GM21390 (cell line): ENCODE results near the gene TNIK.
"Not testable (repeated sequence)": the region's sequence is repeated elsewhere in the genome, so short reads cannot be mapped to it uniquely, and the experiment has no call there.

Source experiments
- ATAC-seq: cut with Tn5 transposase; IDR thresholded peaks from one replicate; pipeline ENCODE4 v1.9.1; 2021; ENCODE audit not compliant: unreplicated experiment

TNIK gene

DNA sequence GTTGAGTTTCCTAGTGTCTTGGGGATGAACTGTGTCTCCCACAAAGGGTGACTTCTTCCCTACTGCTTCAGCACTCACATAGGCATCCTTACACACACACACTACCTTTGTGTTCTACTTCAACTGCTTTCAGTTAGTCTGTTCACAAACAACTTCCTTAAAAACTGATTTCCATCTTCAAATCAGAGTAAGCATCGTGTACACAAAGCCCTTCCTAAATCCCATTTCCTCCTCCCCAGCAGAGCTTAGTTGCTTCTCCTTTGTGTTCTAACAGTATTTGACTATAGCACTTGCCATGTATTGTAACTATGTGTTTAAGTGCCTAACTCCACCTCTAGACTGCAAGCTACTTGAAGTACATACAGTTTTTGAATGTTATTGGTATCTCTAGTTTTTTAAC is 71.7 kb downstream of the TNIK start:
- ATAC-seq, result no peak

DNA sequence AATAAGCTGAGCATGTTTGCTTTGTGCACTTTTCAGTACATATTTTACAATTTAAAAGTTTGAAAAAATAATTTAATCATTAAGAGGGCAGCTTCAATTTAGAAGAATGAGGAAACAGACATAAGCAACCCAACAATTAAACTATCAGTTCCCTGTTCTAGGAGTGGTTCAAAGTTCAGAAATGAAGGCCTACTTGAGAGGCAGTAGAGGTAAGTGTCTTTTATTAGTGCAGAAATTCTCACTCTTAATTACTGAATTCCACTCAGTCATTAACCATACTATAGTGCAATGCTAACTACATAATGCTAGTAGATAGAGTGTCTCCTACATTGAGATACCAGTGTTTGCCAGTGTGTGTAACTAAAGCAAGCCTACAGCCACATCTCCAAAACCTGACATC is 73.1 kb downstream of the TNIK start:
- no peak for ATAC-seq

DNA sequence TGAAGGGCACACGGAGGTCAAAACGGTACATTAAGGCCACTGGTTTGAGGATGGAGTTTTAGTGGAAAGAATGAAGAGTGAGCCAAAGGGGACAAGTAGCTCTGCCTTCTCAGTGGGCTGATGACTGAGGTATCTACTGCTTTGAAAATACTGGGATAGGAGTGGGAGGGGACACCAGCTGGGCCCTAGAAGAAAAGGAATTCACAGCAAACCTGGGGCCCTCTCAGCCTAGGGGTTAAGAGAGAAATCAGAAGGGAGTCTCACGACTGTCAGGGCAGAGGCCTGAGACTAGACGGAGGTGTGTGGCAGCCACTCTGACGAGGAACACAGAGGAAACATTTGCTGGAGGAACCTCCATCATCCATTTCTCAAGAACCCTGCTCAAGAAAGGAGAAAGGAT is 75.1 kb downstream of the TNIK start:
- no peak for ATAC-seq

DNA sequence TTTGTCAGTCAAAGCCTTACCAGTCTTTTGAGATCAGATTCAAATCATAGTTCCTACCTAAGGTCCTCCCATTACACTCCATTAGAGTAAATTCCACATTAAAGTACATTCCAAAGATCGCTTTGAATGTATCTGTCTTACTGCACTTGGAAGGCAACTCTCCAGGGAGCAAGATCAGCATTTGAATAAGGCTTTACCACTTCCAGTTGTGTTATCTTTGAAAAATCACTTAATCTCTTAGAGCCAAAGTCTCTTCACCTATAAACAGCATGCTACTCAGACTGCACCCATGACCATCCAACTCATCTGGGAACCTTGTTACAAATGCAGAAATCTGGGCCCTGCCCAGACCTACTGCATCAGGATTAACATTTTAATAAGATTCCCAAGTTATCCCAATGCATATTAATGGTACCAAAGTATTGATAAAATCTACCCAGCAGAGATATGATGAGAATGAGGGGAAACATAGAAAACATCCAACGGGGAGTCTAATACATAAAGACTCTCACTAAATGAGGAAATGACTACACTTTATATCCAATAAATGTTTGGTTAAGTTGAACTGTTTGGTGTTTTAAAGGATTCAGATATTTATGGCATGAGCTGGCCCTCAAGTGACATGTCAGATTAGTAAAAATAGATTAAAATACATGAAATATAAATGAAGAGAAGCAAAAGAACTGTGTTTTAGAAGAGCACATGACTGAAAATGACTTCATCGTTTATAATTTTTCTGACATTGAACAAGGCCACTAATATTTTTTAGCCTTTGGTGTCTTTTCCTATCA is 75.9 kb downstream of the TNIK start:
- no peak for ATAC-seq

DNA sequence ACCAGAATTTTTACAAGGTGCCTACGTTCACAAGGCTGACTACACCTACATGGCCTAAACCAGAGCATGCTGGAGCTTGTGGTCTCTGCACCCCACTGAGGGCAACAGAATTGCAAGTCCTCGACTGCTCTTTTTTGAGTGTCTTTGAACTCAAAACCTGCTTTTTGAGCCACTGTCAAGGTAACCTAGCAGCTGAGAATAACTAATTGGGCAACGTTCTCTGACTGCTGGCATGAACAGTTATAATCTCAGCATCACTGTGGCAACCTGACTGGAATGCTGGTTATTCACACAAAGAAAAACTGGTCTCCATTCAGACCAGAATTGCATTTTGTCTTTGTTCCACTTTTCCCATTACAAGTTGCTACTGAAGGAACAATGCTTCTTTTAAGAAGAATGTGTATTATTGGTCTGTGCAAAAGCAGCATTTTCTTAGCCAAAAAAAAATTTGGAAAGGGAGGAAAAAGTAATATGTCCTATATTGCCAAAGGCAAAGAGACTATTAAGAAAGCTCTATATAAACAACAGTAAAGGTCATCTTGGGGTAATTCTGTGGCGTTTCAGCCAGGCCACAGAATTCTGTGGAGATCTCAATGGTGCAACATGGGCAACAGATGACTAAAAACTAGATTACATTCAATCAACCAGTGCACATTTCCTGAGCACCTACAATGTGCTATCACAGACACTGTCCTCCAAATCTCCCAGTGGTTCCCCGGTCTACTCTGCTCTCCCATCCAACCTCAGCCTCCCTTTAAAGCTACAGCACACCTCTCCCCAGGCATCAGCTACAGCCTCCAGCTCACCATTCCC is 76.8 kb downstream of the TNIK start:
- ATAC-seq, result peak; percentile 68

DNA sequence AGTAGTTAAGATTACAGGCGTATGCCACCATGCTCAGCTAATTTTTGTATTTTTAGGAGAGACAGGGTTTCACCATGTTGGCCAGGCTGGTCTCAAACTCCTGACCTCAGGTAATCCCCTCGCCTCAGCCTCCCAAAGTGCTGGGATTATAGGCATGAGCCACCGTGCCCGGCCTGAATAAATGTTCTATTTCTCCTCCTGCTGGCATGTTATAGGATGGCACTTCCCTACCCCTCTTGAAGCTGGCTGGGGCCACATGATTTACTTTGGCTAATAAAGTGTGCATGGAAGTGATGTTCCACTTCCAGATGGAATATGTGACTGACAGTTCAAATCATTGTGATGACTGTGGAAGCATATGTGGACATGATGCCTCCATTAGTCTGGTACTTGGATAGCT is 77.9 kb downstream of the TNIK start:
- not testable (repeated sequence) for ATAC-seq

DNA sequence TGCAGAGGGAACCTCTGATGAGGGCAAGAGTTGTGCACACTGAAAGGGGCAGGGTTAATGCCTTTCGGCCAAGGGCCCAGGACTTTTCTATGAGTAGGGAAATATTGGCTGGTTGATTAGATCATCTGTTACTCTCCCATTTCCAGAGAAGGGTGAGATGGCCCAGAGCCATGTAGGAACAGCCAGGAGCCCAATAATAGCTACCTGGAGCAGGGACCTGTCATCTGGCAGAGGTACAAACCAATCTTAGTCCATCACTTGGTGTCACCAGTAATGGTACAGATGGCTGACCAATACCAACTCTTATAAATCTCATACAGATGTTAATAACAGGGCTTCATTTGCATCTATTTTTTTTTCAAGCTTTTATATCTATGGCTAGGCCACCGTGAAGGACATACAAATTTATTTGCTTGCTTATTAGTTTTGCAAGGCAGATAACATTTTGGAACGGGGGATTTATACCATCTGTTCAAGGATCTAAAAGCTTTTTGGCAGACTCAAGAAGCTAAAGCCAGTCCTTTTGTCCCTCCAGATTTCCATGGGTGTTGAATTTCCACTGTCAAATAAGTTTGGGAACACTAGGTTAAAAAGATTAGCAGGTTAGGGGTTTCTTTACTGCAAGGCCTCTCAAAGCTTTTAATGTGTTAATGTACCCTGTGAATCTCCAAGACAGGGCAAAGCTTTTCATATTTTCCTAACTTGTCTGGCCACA is 79.3 kb downstream of the TNIK start:
- ATAC-seq, result no peak

DNA sequence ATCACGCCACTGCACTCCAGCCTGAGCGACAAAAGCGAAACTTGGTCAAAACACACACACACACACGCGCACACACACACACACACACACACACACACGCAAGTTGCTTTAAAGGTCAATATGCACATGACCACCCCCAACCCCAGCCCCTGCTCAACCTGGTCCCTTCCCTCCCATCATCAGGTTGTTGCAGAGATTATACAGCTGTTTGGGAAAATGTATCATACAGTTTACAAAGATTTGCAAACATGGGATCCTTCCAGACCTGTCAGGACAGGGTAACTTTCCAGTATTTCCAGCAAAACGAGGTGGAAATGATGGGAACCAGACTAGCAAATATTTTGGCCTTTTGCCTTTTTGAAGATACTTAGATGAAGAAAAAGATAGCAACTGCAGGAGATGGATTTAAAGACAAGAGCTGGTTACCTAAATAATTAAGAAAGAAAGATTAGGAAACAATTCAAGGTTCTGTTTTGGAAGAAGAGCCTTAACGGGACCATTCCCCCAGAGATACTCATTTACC is 80.2 kb downstream of the TNIK start:
- no peak for ATAC-seq

DNA sequence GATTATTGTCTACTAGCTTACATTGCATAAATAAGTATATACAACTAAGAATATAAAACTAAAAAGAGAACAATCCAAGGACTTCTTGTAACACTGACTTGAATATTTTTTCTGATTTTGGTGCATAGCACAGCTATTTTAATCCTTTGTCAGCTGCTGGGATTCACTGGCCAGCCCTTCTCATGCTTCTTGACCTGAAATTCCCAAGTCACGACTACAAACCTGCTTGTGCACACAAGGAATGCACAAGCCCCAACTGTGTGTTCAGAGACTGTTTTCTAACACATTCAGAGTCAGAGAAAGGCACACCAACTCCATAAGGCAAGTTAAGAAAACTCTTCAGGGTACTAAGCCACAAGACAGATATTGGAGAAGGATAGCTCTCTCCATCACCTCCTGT is 80.9 kb downstream of the TNIK start:
- no peak for ATAC-seq

DNA sequence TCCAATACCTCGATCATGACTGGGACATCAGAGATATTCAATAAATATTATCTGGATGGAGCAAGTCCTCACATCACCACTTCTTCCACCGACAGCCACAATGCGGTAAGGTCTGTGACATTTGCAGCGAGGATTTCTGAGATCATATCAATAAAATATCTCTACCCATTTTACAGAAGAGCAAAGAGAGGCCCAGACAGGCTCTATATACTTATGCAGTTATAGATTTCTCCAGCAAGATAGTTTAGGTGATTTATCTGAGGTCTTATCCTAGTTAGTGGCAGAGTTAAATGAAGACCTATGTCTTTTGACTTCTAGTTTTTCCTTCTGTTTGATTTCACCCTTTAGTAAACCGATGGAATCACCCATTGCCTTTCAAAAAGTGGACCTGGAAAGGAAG is 81.6 kb downstream of the TNIK start:
- ATAC-seq, result no peak

DNA sequence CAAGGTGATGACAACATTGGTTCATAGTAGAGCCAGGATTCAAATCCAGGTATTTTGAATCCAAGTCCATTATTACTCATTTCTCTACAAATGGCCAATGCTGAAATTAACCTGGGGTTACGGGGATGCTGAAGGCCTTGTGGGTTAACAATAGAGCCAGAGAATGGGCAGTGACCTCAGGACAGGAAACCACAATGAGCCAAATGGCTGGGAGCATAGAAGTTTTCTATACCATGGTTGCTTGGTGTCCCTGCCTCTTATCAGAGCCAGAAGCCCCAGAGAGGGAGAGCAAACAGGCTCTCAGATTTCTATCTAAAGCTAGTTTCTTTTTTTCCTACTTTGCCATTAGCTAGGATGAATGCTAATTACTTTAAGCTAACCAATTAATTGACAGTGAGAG is 82.3 kb downstream of the TNIK start:
- no peak for ATAC-seq

DNA sequence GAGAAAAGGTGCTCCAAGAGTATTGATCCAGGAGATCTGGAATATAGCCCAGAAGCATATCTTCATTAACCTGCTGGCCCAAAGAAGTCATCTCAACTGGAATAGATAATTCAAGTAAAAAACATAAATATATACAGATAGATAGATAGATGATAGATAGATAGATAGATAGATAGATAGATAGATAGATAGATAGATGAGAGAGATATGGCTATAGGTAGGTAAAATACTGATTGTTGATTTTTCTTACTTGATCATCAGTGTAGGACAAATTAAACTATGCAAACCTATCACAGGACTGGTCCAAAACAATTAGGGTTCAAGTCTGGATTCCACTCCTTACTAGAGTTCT is 83.6 kb downstream of the TNIK start:
- no peak for ATAC-seq

DNA sequence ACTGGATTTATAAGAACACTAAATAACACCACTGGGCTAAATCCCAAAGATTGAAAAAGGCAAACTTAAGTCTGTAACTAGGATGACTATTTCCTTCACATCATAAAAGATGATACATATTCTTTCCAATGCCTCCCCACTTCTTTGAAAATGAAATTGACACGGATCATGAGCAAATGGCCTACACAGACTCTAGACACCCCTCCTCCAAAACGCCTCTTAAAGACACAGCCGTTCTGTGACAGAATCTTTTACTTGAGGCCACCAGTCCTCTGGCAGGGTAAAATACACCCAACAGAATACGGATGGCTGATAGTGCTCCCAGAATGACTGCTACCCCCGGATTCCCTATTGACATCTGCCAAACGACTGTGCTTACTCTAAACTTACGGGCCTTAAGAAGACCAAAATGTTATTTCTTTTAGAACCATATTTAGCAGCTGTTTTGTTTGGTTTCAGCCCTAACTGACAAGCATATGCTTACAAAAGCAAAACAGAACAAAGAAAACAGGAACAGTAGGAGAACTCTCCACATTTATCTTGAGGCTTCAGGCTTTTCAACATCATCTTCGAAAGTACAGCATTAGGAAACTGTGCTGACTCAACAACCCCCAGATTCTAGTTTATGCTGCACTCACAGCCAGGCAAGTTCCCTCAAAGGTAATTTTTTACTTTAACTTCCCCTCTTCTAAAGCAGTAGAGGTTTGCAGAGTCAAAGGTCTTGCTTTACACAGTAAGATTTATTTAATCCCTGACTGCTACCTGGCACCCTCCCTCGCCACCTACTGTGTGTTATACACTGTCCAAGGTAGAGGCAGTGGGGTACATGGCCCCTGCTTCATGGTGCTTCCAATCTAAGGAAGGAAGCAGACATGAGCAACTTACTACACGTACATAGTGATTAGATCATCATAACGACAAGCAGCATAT is 84.3 kb downstream of the TNIK start:
- no peak for ATAC-seq

DNA sequence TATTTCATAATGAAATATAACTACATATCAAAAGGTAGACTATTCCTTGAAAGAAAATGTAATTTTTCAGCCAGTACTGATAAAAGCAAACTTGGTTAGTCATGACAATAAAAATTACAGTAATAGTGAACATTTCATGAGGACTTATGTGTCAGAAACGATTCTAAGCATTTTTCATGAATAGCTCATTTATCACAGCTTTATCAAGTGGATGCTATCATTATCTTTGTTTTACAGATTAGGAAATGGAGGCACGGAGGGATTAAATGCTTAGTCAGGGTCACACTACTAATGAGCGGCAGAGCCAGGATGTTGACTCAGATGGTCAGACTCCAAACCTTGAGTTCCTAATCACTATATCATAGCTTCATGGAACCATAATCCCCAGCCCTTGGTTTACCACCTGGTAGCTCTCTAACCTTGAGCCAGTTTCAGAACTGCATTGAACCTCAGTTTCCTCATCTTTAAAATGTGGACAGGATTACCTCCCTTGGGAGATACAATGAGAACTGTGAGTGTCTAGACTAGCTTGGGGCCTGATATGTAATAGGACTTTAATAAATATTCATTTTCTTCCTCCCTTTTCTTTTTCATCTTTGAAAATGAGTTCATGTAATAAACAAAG is 85.4 kb downstream of the TNIK start:
- no peak for ATAC-seq

DNA sequence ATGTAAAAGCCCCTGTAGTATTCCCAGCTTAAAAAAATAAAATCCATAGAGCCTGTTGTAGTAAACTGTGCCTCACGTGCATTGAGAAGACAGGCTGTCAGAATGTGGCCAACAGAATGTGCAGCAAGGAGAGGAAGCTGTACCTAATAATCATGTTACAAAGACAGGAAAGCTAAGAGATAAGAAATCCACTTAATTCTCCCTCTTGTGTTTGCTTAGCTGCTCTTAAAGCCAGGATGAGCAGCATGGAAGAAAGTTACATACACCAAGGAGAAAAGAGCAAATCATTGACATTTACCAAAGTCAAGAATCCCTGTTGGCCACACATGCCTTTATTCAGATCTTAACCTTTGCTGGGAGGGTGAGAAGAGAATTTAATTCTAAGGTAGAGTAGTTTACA is 85.9 kb downstream of the TNIK start:
- ATAC-seq, result no peak

DNA sequence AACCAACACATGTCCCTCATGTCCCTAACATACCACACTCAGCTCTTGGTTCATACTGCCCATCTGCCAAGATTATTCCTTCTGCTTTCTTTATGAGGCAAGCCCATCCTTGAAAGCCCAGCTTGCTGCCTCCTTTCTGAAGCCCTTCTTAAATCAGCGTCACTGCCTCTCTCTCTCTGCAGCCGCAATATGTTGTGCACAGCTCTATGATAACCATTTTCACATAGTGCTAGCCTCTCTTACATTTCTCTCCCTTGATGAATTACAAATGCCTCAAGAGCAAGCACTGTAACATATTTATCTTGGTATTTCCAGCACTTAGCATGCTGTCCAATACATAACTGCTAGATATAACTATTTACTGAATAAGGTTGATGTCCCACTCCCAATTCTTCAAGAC is 86.5 kb downstream of the TNIK start:
- ATAC-seq, result no peak

DNA sequence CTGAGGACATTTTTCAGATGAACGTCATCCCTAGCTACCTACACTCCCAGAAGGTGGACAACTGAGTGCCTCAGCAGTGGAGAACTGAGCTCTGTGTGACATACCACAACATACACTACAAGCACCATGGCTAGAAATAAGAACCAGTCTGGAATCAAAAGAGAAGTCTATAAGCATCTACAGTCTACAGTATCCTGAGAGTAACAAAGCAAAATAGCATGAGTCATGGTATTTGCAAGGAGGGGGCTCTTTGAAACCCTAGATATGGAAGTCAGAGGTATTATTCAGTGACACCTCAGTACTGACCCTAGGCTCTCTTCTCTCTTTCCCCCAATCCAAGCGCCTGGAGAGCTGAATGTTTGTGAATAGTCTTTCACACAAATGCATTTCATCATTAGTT is 87.5 kb downstream of the TNIK start:
- no peak for ATAC-seq

DNA sequence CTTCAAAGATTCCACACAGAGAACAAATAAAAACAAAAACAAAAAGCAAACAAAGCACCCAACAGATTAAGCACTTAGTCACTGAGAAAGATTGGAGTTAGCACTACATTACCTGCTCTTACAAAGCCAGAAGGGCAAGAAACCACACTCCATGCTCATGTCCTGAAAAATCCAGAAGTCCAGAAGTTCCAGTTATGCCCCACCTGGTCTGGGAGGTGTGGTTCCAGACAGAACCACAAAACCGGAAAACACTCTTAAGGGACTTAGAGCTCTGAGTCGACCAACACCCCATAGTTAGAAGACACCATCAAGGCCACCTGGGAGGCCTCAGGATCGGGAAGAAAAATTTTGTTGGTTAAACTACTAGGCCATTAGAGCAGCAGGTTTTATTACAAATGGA is 88.9 kb downstream of the TNIK start:
- no peak for ATAC-seq

DNA sequence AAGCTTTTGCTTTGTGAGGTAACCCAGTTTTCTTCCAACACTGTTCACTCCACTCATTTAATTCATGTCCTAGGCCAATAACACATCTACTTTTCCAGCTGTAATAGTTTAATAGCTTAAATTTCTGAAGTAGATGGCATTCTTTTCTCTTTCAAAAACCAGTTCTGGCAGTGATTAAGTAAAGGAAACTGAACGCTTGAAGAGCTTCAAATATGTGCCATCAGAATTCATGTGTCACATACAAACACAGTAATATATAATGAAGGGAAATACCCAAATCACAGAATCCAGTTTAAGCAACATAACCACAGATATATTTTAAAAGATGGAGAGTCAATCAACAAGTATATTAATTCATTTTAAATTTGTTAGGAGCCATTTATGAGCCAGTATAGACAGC is 91.0 kb downstream of the TNIK start:
- ATAC-seq, result no peak

DNA sequence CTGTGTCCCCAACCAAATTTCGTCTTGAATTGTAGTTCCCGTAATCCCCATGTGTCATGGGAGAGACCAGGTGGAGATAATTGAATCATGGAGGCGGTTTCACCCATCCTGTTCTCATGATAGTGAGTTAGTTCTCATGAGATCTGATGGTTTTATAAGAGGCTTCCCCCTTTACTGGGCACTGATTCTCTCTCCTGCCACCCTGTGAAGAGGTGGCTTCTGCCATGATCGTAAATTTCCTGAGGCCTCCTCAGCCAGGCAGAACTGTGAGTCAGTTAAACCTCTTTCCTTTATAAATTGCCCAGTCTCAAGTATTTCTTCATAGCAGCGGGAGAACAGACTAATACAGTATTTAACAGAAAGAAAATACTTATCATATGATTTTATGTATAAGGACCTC is 93.5 kb downstream of the TNIK start:
- ATAC-seq, result not testable (repeated sequence)
